HG03103 (cell line): ENCODE measurements around the gene BRIX1.
"Not testable (repeated sequence)": the region's sequence is repeated elsewhere in the genome, so short reads cannot be mapped to it uniquely, and the experiment has no call there.

Experiments
- ATAC-seq: cut with Tn5 transposase; IDR thresholded peaks from one replicate; pipeline ENCODE4 v1.9.1; 2021; ENCODE audit warnings: low read depth; ENCODE audit not compliant: unreplicated experiment

BRIX1 gene

GRCh38 chr5:34914671-34915138 is 806 bp upstream of the BRIX1 start:
- ATAC-seq = peak; percentile 9

DNA sequence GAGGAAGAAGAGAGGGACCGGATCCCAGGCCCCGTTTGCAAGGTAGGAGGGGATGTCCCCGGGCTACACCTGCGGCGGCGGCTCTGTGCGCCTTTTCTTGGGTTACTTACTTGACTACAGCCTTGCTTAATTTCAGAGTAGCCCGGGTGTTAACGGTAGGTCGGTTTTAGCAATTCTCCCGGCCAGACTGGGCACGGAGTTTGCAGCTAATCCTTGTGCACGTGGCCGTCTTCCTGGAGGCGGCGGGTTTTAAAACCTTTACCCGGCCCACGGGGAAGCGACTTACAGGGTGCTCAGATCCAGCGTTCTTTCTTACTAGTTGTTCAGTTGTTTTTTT is 313 bp downstream of the BRIX1 start:
- no peak for ATAC-seq

GRCh38 chr5:34916518-34916917 is 1.0 kb downstream of the BRIX1 start:
- no peak for ATAC-seq

DNA sequence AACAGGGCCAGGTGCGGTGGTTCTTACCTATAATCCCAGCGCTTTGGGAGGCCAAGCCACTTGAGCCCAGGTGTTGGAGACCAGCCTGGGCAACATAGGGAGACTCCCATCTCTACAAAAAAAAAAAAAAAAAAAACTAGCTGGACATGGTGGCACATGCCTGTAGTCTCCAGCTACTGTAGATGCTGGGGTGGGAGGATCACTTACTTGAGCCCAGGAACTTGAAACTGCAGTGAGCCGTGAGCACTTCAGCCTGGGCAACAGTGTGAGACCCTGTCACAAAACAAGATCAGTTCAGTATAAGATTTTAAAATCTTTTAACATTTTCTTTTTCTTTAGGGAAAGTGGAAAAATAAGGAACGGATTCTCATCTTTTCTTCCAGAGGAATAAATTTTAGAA is 2.5 kb downstream of the BRIX1 start:
- no peak for ATAC-seq

DNA sequence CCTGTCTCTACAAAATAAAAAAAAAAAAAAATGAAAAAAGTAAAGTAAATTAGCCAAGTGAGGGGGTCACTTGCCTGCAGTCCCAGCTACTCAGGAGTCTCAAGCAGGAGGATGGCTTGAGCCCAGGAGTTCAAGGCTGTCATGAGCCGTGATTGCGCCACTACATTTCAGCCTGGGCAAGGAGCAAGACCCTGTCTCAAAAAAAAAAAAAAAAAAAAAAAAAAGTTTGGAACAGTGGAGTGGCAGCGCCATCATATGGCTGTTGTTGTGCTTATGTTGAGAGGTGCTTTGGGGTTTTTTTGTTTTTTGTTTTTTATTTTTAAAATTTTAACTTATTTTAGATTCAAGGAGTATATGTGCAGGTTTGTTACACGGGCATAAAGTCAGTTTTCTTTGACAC is 3.6 kb downstream of the BRIX1 start:
- ATAC-seq = no peak

GRCh38 chr5:34923256-34923655 is 7.7 kb downstream of the BRIX1 start:
- not testable (repeated sequence) for ATAC-seq

GRCh38 chr5:34923694-34924461 is 8.4 kb downstream of the BRIX1 start:
- peak; percentile 67 for ATAC-seq

DNA sequence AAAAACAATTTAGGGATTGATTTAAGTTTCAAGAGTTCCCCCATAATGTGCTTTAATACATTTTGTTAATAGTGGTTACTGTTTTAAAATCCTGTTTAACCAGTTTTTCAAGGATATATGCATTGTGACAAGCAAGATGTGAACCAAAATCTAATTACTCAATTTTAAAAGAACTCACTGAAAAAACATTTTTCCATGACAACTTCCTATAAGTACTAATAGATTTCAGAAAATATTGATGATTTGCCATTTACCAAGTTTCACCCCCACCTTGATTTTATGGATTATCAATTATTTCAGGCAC is 8.9 kb downstream of the BRIX1 start:
- ATAC-seq = no peak

DNA sequence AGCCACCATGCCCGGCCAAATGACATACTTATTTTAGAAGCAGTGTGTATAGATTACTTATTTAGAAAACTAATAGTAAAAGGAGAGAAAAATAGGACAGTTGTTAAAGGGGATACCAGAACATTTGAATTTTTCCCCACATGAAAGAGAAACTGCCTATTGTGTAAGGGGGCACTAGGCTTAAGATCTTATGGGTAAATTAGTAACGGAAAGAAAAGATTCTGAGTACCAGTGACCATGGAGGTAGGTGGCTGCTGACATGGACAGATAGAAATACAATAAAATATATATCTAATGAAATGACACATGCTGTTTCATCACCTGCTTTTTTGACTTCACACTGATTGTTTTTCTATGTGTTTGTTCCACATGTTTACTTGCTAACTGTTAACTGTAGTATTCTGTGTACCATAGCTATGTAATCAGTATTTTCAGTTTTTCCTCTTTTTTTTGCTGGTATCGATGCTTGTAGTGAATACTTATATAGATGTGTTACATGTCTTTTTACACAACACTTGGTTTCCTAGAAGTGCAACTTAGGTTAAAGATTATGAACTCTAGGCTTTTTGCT is 10.9 kb downstream of the BRIX1 start:
- no peak for ATAC-seq

GRCh38 chr5:34927785-34928184 is 12.3 kb downstream of the BRIX1 start:
- ATAC-seq = no peak

DNA sequence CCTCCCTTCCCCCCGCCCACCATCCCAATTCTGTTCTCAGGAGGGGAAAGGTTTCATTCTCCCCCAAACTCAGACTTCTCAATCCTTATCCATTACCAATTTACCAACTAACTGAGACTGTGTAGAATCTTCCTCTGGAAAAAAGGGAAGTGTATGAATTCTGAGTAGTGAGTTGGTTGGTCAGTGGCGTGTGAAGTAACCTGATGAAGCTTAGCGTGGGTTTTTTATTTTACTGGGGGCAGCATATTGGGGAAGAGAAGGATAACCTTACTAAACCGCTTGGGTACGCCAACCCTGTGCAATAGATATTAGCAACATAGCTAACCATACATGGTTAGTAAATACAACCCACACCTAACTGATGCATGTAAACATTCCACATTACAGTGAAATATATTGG is 12.8 kb downstream of the BRIX1 start:
- ATAC-seq = no peak

- ATAC-seq = peak; percentile 81
Observed at GRCh38 chr5:34929134-34929719, 13.7 kb downstream of the BRIX1 start, which contains the start of gene DNAJC21. Gene DNAJC21 (plus strand): TSS chr5:34929559. CDS start chr5:34929820, 261 bp downstream.

DNA sequence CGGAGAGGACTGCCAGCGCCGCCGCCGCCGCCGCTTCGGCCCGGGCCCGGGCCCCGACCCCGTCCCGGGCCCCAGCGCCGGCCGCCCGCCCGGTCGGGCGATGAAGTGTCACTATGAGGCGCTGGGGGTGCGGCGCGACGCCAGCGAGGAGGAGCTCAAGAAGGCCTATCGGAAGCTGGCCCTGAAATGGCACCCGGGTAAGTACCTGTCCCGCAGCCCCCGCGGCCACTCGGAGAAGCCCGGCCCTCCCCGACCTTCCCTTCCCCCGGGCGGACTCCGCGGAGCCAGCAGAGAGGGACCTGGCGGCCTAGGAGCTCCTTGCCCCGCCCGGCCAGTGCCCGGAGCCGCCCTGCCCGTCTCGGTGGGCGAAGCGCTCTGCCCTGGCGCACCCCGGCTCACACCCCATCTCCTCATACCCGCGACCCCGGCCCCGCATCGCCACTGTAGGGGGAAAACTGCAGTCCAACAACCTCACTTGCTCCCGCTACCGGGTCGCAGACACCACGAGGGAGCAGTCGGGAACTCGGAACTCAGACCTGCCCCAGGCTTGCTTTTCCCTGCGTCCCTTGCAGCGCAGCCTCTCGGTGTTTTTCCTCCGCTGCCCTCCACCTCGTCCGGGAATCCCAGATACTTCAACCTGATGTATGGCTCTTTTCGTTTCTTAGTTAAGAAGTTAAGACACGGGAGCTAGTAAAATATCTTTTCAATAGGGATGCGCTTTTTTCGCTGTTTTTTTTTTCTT is 14.4 kb downstream of the BRIX1 start:
- peak; percentile 70 for ATAC-seq

DNA sequence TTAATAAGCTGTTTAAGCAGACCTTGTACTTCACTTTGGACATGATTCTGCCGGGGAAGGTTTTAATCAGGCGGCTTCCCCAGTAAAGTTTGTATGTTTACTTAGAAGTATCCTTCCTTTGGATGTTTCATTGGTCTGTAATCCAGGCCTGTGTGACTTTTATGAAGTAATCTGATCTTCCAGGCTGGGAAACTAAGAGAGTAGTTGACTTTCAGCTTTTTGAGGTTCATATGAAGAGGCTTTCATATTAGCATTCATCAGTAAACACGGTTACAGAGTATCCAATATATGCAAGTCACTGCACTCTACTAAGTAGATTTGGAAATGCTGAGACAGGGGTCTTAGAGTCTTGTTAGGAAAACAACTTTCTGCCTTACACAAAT is 14.9 kb downstream of the BRIX1 start:
- no peak for ATAC-seq

GRCh38 chr5:34930870-34931269 is 15.4 kb downstream of the BRIX1 start:
- ATAC-seq = no peak

- ATAC-seq = no peak
Observed at GRCh38 chr5:34932947-34933346, 17.4 kb downstream of the BRIX1 start.

DNA sequence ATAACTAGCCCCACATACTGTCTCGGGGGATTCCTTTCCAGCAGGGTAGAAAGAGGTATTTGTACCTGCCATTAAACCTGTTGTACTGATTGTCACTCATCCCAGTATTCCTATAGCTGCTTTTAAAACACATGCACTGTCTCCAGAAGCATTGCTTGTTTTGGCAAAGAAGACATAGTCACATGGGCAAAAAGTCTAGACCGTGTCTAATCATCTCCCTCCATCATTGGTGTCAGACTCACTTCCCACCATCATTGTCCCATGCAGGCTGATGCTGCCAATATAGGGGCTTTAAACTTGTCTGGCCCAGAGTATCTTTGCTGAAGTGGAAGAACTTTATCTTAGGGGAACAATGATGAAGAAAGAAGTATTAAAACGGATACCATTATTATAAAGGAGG is 26.4 kb downstream of the BRIX1 start:
- no peak for ATAC-seq

- no peak for ATAC-seq
Observed at GRCh38 chr5:34944044-34944443, 28.5 kb downstream of the BRIX1 start.

- no peak for ATAC-seq
Observed at GRCh38 chr5:34944460-34945047, 29.0 kb downstream of the BRIX1 start.

- ATAC-seq = no peak
Observed at GRCh38 chr5:34957321-34957720, 41.8 kb downstream of the BRIX1 start.
